Measurements from ENCODE around the gene CELF2. TPM values are rescaled to one million over a fixed set of nuclear protein-coding genes. Genes with fewer than 3 reads are reported as not detected.

Gene CELF2
- total RNA-seq, 4 donors from 2014 or later = 28.7 to 55.4 (median 35.0) TPM

DNA sequence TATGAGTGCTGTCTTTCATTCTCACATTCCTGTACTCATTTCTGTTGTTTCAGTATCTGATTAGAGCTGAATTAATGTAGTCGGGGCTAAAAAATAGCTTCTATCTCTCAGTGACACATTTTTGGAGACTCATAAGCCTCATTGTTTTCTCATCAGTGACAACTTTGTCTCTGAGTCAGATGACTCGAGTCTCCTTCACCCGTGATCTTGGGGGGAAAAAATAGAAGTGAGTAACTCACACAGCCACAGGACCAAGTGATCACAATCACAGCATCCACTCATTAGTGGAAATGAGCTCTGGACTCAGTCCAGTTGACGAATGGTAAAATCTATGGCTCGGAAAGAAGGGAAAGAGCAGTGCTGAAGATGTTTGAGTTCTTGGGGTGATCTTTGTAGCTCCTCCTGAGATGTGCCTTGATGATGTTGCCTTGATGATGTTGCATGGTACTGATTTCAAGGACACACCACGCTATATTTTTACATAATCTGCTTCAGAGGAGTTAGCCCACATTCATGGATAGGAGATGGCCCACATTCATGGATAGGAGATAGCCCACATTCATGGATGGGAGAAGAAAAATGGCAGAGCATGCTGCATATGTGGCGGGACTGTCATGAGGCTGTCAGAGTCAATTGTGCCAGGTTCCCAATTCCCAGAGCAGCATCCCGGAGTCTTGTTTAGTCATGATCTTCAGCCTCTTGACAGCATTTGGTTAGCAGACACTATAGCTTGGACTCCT is 214.7 kb downstream of the CELF2 start:
- no peak for DNase-seq
- Histone ChIP-seq H3K4me1 (no peaks in the 10 kb centered on the region), H3K4me3 (replicated peaks in 1 of 3) (no peak overlapping the region), H3K9me3 (no peaks in the 10 kb centered on the region), H3K36me3 (no peaks in the 10 kb centered on the region), H3K27ac (no peak overlapping the region), H3K27me3 (no peaks in the 10 kb centered on the region)
- WGBS, 2 donors = 89 to 90% methylated on average over 8 of the region's 8 CpGs
- TF ChIP-seq POLR2A (IDR thresholded peaks at IDR 0.05) (no peak), CTCF (IDR thresholded peaks at IDR 0.05) (no peak)
- intact Hi-C loops (cut with DNase I) = no loop called here

DNA sequence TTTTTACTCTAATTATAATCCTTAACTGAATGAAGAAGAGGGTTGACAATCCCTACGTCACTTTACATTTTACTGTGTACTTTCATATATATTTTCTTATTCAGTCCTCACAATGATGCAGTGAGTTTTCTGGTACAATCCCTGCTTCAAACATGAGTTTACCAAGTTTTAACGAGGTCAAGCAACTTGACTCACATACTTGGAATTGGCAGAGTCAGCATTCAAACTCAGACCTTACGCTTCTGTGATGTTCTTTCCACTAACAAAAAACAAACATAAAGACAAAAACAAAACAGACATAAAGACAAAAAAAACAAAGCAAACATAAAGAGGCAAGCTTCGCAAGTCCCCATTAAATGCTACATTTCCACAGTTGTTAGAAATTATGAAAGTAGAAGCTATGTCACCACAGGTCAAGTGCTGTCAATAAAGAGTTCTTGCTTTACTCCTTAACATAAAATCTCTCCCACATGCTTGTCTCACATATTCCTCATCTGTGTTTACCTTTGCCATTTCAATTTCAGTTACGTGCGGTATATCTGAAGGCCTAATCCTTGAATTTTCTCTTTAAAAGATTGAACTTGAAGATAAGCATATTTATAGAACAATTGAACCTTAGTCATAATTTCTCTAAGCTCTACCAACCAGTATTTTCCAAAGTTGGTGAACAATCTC is 217.3 kb downstream of the CELF2 start:
- WGBS, 2 donors = 88 to 89% methylated on average over 6 of the region's 6 CpGs
- no peaks in the 10 kb centered on the region for H3K36me3 ChIP-seq
- H3K27me3 ChIP-seq = no peaks in the 10 kb centered on the region
- TF ChIP-seq CTCF (IDR thresholded peaks at IDR 0.05) = no peak
- TF ChIP-seq POLR2A (IDR thresholded peaks at IDR 0.05) = no peak
- H3K27ac ChIP-seq = no peak overlapping the region
- no peaks in the 10 kb centered on the region for H3K9me3 ChIP-seq
- DNase-seq = no peak
- no peak overlapping the region for H3K4me3 ChIP-seq (replicated peaks in 1 of 3)
- intact Hi-C loops (cut with DNase I) = no loop called here
- H3K4me1 ChIP-seq = no peaks in the 10 kb centered on the region

DNA sequence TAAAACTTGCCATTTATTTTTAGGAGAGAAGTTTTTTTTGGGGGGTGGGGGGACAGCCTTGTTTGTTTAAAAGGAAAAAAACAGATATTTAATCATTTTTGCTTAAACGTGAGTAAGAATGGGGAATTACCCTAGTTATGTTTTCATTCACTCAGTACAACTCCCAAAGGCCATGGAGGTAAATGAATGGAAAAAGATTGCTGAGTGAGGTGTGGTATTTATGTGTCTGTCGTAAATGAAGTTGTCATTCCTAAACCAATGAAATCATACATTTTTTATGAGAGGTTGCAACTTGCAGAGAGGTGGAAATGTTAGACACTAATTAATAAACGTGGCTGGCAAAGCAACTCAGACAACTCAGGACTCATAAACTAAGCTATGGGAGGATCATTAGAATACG is 218.1 kb downstream of the CELF2 start:
- Histone ChIP-seq H3K36me3 (no peaks in the 10 kb centered on the region), H3K27me3 (no peaks in the 10 kb centered on the region), H3K27ac (no peak overlapping the region), H3K4me1 (no peaks in the 10 kb centered on the region), H3K9me3 (no peaks in the 10 kb centered on the region), H3K4me3 (replicated peaks in 1 of 3) (no peak overlapping the region)
- intact Hi-C loops (cut with DNase I) = no loop called here
- no peak for DNase-seq
- 84% methylated on average over 4 of the region's 4 CpGs for WGBS, 2 donors
- no peak for TF ChIP-seq CTCF (IDR thresholded peaks at IDR 0.05)
- no peak for TF ChIP-seq POLR2A (IDR thresholded peaks at IDR 0.05)

- no peaks in the 10 kb centered on the region for H3K27me3 ChIP-seq
- no peak overlapping the region for H3K27ac ChIP-seq
- no peak for DNase-seq
- no peak overlapping the region for H3K4me3 ChIP-seq (replicated peaks in 1 of 3)
- intact Hi-C loops (cut with DNase I) = no loop called here
- no peaks in the 10 kb centered on the region for H3K36me3 ChIP-seq
- no peak for TF ChIP-seq POLR2A (IDR thresholded peaks at IDR 0.05)
- TF ChIP-seq CTCF (IDR thresholded peaks at IDR 0.05) = no peak
- 24 to 37% methylated on average over 2 of the region's 2 CpGs for WGBS, 2 donors
- no peaks in the 10 kb centered on the region for H3K4me1 ChIP-seq
- no peaks in the 10 kb centered on the region for H3K9me3 ChIP-seq
Observed at GRCh38 chr10:11236234-11236633, 218.6 kb downstream of the CELF2 start.

DNA sequence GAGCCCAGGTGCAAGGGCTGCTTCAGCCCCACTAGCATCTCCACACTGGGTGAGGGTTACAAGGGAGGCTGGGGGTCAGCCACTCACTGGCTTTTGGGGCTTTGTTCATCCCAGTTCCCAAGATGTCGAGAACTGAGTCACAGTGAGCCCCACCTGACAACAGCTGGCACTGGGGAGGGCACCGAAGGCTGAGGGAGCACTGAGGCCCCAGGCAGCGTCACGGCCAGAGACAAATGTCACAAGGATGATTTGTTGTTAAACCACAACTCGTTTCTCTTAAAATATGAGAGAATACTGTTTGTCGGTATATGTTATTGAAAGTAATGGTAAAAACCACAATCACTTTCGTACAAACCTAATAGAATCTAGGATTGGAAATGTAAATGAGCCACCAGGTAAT is 219.9 kb downstream of the CELF2 start:
- DNase-seq = no peak
- no peaks in the 10 kb centered on the region for H3K36me3 ChIP-seq
- H3K27ac ChIP-seq = no peak overlapping the region
- 85 to 97% methylated on average over 7 of the region's 7 CpGs for WGBS, 2 donors
- TF ChIP-seq POLR2A (IDR thresholded peaks at IDR 0.05) (no peak), CTCF (IDR thresholded peaks at IDR 0.05) (no peak)
- no peaks in the 10 kb centered on the region for H3K4me1 ChIP-seq
- no peaks in the 10 kb centered on the region for H3K9me3 ChIP-seq
- intact Hi-C loops (cut with DNase I) = no loop called here
- no peak overlapping the region for H3K4me3 ChIP-seq (replicated peaks in 1 of 3)
- H3K27me3 ChIP-seq = no peaks in the 10 kb centered on the region

Data from thyroid gland (tissue), 4 donors.